NCI-H146 treated with DMSO at 0.1 percent for 48 hours (cell line): Measurements from ENCODE around the gene MRNIP.
"Not testable (repeated sequence)": the region's sequence is repeated elsewhere in the genome, so short reads cannot be mapped to it uniquely, and the experiment has no call there.

ENCODE experiments used
- DNase-seq: peaks from one replicate; lab custom pipeline; 2025; ENCODE audit not compliant: unreplicated experiment; lab: John Stamatoyannopoulos, UW

MRNIP gene

GRCh38 chr5:179840766-179841165, 17.9 kb downstream of the MRNIP start:
- no peak for DNase-seq

- no peak for DNase-seq
These were observed 18.3 kb downstream of the MRNIP start for GRCh38 chr5:179840321-179840720.

- no peak for DNase-seq
These were observed 19.0 kb downstream of the MRNIP start for GRCh38 chr5:179839328-179840256.

- DNase-seq = no peak
These were observed 21.3 kb downstream of the MRNIP start for GRCh38 chr5:179837076-179838011.

GRCh38 chr5:179836225-179837019, 22.2 kb downstream of the MRNIP start:
- no peak for DNase-seq

GRCh38 chr5:179834871-179835270, 23.7 kb downstream of the MRNIP start:
- DNase-seq = not testable (repeated sequence)

- DNase-seq = no peak
These were observed 24.5 kb downstream of the MRNIP start for GRCh38 chr5:179834120-179834519.

GRCh38 chr5:179833709-179834070, 24.9 kb downstream of the MRNIP start:
- no peak for DNase-seq

- DNase-seq = no peak
These were observed 25.4 kb downstream of the MRNIP start for GRCh38 chr5:179833056-179833708.

GRCh38 chr5:179832039-179832745, 26.4 kb downstream of the MRNIP start:
- no peak for DNase-seq

GRCh38 chr5:179830818-179831468, 27.7 kb downstream of the MRNIP start:
- no peak for DNase-seq

GRCh38 chr5:179829732-179830435, 28.7 kb downstream of the MRNIP start:
- DNase-seq = no peak

- DNase-seq = no peak
These were observed 29.7 kb downstream of the MRNIP start for GRCh38 chr5:179828756-179829421.

GRCh38 chr5:179827680-179828079, 30.9 kb downstream of the MRNIP start:
- DNase-seq = no peak

- no peak for DNase-seq
These were observed 32.9 kb downstream of the MRNIP start for GRCh38 chr5:179825655-179826182.

- DNase-seq = no peak
These were observed 33.9 kb downstream of the MRNIP start for GRCh38 chr5:179824745-179825112.

- DNase-seq = no peak
These were observed 34.5 kb downstream of the MRNIP start for GRCh38 chr5:179823937-179824744.
